ENCODE data around the gene TMCO4. TPM values are rescaled to one million over a fixed set of nuclear protein-coding genes. Genes with fewer than 3 reads are reported as not detected.

Gene TMCO4
- total and polyA plus RNA-seq, 11 donors = 6.3 to 14.3 (median 7.6) TPM

DNA sequence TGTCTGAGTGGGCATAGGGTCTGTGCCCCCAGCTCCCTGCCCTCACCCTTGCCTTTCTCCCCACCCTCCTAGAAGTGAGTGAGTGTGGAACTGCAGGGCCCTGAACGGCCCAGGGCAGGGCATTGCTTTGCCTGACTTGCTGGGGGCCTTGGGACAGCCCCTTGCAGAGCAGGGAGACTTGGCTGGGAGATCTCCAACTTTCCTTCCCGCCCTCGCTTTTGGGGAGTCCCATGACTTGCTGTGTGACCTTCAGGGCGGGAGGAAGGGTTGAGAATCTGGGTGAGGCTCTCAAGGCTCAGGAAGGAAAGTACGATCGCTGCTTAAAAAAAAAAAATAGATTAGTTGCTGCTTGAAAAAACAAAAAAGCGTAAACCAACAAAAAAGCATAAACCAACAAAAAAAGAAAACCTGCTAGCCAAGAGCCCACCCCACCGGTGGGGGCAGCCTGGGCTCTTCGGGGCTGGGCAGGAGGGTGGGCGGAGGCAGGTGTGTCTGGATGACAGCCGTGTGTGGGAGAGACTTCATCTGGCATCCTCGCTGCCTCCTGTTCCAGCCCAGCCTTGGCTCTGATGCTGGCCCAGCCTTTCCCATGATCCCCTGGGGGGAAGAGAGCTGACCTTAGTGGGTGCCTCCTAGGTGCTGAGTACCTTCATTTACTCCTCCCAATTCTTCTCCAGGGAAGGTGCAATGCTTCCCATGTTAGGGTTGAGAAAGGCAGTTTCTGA lies 149.1 kb downstream of the TMCO4 start:
- Histone ChIP-seq H3K9me3 (no peaks in the 10 kb centered on the region), H3K36me3 (peaks cover 0 to 8% (median 2%) of the 10 kb centered on the region in 9 donors), H3K27ac (peak overlapping the region; percentile 4 to 95 (median 78)), H3K27me3 (peaks cover 0 to 10% (median 0%) of the 10 kb centered on the region in 9 donors), H3K4me1 (peaks cover 12 to 83% (median 57%) of the 10 kb centered on the region in 12 donors), H3K4me3 (peak overlapping the region in 6 of 12 donors; percentile 5 to 33 (median 14))
- ATAC-seq = peak in 3 of 4 donors; percentile 2 to 40 (median 17)
- TF ChIP-seq, protein P1, sequence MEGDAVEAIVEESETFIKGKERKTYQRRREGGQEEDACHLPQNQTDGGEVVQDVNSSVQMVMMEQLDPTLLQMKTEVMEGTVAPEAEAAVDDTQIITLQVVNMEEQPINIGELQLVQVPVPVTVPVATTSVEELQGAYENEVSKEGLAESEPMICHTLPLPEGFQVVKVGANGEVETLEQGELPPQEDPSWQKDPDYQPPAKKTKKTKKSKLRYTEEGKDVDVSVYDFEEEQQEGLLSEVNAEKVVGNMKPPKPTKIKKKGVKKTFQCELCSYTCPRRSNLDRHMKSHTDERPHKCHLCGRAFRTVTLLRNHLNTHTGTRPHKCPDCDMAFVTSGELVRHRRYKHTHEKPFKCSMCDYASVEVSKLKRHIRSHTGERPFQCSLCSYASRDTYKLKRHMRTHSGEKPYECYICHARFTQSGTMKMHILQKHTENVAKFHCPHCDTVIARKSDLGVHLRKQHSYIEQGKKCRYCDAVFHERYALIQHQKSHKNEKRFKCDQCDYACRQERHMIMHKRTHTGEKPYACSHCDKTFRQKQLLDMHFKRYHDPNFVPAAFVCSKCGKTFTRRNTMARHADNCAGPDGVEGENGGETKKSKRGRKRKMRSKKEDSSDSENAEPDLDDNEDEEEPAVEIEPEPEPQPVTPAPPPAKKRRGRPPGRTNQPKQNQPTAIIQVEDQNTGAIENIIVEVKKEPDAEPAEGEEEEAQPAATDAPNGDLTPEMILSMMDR (IDR thresholded peaks at IDR 0.05) = no peak
- TF ChIP-seq POLR2A (IDR thresholded peaks at IDR 0.05) = no peak
- intact Hi-C loops (cut with DNase I) = loop anchor here in 9 of 10 donors (2.0 to 10.0 kb wide), 10 partner anchors 163 to 436 kb away; partner anchors contain the start of genes EMC1 (in 6 of the 9), MRTO4 (in 6 of the 9), CAPZB (in 2 of the 9) and UBR4 (in 1 of the 9)
- 34 to 48% (median 40%) methylated on average over 12 of the region's 12 CpGs for WGBS, 4 donors
- no peak for DNase-seq

DNA sequence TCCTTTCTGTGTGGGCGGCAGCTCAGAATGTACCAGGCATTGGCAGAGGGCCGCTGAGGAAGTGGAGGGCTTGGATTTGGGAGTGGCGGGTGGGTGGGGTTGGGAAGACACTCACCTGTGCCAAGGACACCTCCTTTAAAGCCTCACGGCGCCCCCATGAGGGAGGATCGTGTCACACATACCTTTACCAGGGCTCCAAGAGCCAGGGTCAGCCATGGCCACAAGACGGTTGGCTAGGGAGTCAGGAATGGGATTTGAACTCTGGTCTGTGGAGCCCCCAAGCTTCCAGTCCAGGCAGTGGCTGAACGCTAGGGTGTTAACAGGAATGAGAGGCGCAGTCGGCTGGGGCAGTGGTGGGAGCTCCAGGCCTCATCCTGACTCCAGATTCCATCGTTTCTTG lies 151.0 kb downstream of the TMCO4 start:
- 45 to 55% (median 49%) methylated on average over 8 to 11 of the region's 11 CpGs for WGBS, 4 donors
- ATAC-seq (no peak), DNase-seq (no peak)
- peaks cover 12 to 87% (median 59%) of the 10 kb centered on the region in 12 donors for H3K4me1 ChIP-seq
- no peak overlapping the region for H3K4me3 ChIP-seq
- H3K9me3 ChIP-seq = no peaks in the 10 kb centered on the region
- TF ChIP-seq POLR2A (IDR thresholded peaks at IDR 0.05) = no peak
- TF ChIP-seq, protein P1 (IDR thresholded peaks at IDR 0.05) = peak in 9 of 12 donors; percentile 10 to 48 (median 35)
- H3K27ac ChIP-seq = peak overlapping the region; percentile 32 to 95 (median 68)
- H3K27me3 ChIP-seq = peaks cover 0 to 20% (median 0%) of the 10 kb centered on the region in 9 donors
- H3K36me3 ChIP-seq = no peaks in the 10 kb centered on the region
- intact Hi-C loops (cut with DNase I) = loop anchor here in 7 of 10 donors (5.0 to 10.0 kb wide), 9 partner anchors 51 to 256 kb away; partner anchors contain the start of gene CAPZB (in 4 of the 7)

DNA sequence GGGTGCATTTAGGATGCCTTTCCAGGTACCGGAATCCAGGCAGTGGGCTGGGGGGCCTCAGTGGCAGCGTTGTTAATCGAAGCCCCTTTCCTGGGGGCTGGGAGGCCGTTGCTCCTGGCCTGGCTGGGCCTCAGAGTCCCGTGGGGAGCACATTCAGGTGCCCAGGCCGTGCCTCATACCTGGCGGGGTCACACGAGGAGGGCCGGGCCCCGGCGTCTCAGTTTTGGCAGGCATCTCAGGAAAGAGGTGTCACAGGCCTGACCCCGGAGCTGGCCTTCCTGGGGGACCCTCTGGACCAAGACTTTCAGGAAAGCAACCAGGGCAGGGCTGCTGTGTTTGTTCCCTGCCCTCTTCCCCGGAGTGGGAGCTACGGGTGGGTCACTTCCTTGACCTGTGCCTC lies 151.5 kb downstream of the TMCO4 start:
- intact Hi-C loops (cut with DNase I) = loop anchor here in 7 of 10 donors (5.0 to 10.0 kb wide), 9 partner anchors 51 to 256 kb away; partner anchors contain the start of gene CAPZB (in 4 of the 7)
- 54 to 66% (median 57%) methylated on average over 14 of the region's 14 CpGs for WGBS, 4 donors
- H3K4me3 ChIP-seq = peak overlapping the region in 2 of 12 donors; percentile 26 to 87

More for the DNA sequence above, 151.5 kb downstream of the TMCO4 start:
- no peaks in the 10 kb centered on the region for H3K36me3 ChIP-seq
- ATAC-seq (peak in 1 of 4 donors; percentile 0), DNase-seq (no peak)
- TF ChIP-seq, protein P1 (IDR thresholded peaks at IDR 0.05) = no peak
- TF ChIP-seq POLR2A (IDR thresholded peaks at IDR 0.05) = no peak
- H3K4me1 ChIP-seq = peaks cover 12 to 87% (median 58%) of the 10 kb centered on the region in 12 donors
- peak overlapping the region; percentile 32 to 95 (median 68) for H3K27ac ChIP-seq
- H3K27me3 ChIP-seq = peaks cover 0 to 22% (median 0%) of the 10 kb centered on the region in 9 donors
- H3K9me3 ChIP-seq = no peaks in the 10 kb centered on the region
